HTR-8/SVneo (cell line): Measurements from ENCODE around the gene TMCO4.
"Not testable (repeated sequence)": the region's sequence is repeated elsewhere in the genome, so short reads cannot be mapped to it uniquely, and the experiment has no call there.

ENCODE experiments used
- DNase-seq: peaks from one replicate; pipeline ENCODE4 v3.0.0; 2011; ENCODE audit warnings: low spot score, mixed read lengths; ENCODE audit not compliant: insufficient read length
- FAIRE-seq: peaks from 2 replicates; lab custom pipeline; 2011; peaks lifted over from hg19 to GRCh38; lab: Jason Lieb, UNC

Gene TMCO4

GRCh38 chr1:19799230-19800075, at the start of gene TMCO4:
TSS of gene TMCO4 (minus strand) at chr1:19799916. CDS start at chr1:19780758, 19,158 bp downstream.
- no peak for FAIRE-seq
- DNase-seq, result peak; percentile 51

GRCh38 chr1:19849307-19849706, 49.6 kb upstream of the TMCO4 start:
- not testable (repeated sequence) for DNase-seq, FAIRE-seq

DNA sequence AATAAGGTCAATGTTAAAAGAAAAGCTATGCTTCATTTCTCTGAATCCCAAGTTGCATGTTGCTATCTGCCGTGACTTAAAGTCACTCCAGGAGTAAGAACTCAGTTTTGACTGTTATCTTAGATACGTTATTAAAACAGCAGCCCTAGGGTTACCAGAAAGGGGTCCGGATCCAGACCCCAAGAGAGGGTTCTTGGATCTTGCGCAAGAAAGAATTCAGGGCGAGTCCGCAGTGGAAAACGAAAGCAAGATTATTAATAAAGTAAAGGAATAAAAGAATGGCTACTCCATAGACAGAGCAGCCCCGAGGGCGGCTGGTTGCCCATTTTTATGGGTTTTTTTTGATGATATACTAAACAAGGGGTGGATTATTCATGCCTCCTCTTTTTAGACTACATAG, 47.6 kb upstream of the TMCO4 start:
- FAIRE-seq, DNase-seq: not testable (repeated sequence)

- FAIRE-seq (no peak), DNase-seq (no peak)
Observed at GRCh38 chr1:19846338-19846737, 46.6 kb upstream of the TMCO4 start.

GRCh38 chr1:19845555-19845954, 45.8 kb upstream of the TMCO4 start:
- FAIRE-seq, result no peak
- DNase-seq, result no peak

GRCh38 chr1:19844731-19845495, 45.2 kb upstream of the TMCO4 start:
- no peak for DNase-seq
- FAIRE-seq, result no peak

DNA sequence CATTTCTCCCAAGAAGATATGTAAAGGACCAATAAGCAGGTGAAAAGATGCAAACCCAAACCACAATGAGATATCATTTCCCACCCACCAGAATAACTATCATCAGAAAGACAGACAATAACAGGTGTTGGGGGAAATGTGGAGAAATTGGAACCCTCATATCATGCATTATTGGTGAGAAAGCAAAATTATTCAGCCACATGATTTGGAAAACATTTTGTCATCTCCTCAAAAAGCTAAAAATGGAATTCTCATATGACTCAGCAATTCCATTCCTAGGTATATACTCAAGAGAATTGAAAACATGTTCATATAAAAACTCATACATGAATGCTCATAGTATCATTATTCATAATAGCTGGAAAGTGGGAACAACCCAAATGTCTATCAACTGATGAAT, 40.5 kb upstream of the TMCO4 start:
- no peak for FAIRE-seq
- no peak for DNase-seq

DNA sequence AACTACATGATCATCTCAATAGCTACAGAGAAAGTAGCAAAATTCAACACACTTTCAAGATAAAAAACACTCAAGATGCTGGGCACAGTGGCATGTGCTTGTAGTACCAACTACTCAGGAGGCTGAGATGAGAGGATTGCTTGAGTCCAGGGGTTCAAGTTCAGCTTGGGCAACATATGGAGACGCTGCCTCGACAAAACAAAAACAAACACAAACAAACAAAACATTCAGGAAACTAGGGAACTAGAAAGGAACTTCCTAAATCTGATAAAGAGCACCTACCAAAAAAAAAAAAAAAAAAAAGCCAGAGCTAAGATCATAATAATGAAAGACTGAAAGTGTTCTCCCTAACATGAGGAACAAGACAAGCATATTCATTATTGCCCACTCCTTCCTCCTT, 38.1 kb upstream of the TMCO4 start:
- no peak for DNase-seq
- no peak for FAIRE-seq

GRCh38 chr1:19835578-19835977, 35.9 kb upstream of the TMCO4 start:
- FAIRE-seq, result no peak
- no peak for DNase-seq

DNA sequence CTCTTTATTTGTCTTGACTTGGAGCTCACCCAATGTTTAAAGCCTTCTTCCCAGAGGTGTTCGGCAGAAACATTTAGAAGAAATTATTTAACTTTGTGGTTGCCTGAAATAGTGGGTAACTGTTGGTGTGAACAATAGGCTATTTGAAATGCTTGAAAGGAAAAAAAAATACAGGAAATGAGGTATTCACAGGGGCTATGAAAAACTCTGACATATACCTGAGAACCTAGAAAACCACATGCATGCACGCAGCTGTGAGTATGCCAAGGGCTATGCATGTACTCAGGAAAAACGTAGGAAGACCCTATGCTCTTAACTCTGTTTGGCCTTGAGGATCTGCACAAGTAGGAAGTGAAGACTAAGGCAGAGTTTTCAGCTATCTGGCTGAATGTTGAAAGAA, 31.7 kb upstream of the TMCO4 start:
- FAIRE-seq, result no peak
- no peak for DNase-seq

- no peak for FAIRE-seq
Observed at GRCh38 chr1:19828546-19828945, 28.8 kb upstream of the TMCO4 start.

GRCh38 chr1:19825298-19825697, 25.6 kb upstream of the TMCO4 start:
- DNase-seq (peak; percentile 15), FAIRE-seq (no peak)

More at GRCh38 chr1:19828546-19828945, 28.8 kb upstream of the TMCO4 start:
- DNase-seq, result no peak

DNA sequence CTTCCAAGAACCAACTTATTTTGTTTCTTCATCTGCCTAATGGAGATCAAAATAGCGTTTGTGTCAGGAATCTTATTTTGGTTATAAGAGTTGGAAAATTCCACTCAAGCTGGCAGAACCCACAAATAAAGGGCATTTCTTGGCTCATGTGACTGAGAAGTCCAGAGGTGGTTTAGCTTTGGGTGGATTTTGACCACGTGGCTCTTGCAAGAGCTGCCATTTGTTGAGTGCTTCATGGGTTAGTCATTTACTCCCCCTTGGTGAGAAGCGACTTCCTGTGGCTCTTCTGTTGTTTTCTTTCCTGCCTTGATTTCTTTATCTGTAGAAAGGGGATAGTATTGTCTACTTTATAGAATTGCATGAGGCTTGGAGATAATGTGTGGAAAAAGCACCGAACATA, 24.8 kb upstream of the TMCO4 start:
- DNase-seq (no peak), FAIRE-seq (no peak)

DNA sequence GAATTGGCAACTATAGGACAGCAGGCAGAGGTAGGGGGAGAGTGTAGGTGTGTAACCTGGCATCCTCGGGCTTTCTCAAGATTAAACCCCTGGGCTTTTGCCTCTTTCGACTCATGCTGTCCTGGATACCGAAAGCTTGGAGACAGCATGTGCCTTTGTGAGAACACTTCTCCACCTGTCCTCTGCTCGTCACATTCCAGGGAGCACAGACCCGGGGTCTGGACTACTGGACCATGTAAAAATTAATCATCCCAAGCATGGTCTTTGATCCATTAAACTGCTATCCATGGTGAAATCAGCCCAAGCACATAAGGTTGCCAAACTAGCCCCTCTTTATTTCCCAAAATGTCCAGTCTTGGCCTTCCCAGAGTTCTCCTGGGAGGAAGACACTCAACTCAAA, 24.3 kb upstream of the TMCO4 start:
- no peak for FAIRE-seq
- no peak for DNase-seq

DNA sequence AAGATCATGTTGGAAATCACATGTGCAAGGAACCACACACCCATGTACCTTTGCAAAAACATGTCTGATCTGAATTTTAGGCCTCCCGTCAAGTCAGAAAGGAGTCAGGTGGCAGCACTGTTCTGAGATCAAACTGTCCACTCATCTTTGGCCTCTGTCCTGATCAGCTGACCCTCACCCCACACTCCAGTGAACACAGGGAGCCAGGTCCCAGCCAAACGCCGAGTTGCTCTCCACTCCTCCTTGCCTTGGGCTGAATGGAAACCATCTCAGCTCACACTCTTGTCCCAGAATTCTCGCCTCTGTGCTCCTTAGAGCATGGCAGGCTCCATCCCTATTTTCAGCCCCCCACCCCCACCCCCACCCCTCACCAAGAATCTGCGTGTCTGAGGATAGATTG, 20.0 kb upstream of the TMCO4 start:
- no peak for DNase-seq

GRCh38 chr1:19818324-19818723, 18.6 kb upstream of the TMCO4 start:
- FAIRE-seq (no peak), DNase-seq (no peak)

More for the DNA sequence above, 20.0 kb upstream of the TMCO4 start:
- FAIRE-seq, result no peak

DNA sequence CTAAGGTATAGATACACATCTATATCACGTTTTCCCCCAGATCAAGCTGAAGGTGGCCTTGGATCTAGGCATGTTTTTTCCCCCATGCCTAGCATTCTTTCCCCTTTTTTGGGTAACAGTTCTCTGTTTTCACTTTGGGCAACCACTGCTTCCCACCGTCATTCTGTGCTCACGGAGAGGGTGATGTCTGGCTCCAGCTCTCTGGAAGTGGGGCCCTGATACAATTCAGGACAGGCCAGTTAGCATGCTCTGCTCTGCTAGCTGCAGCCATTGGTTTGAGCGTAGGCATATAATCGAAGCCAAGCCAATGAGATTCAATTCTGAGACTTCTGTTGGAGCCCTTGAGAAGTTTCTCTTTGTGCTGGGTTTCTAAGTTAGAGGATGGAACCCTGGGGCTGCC, 17.4 kb upstream of the TMCO4 start:
- no peak for DNase-seq
- no peak for FAIRE-seq

DNA sequence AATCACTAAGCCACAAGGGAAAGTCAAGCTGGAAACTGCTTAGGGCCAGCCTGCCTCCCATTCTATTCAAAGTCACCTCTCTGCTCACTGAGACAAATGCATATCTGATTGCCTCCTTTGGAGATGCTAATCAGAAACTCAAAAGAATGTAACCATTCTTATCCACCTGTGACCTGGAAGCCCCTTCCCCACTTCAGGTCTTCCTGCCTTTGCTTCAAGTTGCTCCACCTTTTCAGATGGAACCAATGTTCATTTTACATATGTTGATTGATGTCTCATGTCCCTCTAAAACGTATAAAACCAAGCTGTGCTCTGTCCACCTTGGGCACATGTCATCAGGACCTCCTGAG, 17.0 kb upstream of the TMCO4 start:
- FAIRE-seq, DNase-seq: not testable (repeated sequence)

DNA sequence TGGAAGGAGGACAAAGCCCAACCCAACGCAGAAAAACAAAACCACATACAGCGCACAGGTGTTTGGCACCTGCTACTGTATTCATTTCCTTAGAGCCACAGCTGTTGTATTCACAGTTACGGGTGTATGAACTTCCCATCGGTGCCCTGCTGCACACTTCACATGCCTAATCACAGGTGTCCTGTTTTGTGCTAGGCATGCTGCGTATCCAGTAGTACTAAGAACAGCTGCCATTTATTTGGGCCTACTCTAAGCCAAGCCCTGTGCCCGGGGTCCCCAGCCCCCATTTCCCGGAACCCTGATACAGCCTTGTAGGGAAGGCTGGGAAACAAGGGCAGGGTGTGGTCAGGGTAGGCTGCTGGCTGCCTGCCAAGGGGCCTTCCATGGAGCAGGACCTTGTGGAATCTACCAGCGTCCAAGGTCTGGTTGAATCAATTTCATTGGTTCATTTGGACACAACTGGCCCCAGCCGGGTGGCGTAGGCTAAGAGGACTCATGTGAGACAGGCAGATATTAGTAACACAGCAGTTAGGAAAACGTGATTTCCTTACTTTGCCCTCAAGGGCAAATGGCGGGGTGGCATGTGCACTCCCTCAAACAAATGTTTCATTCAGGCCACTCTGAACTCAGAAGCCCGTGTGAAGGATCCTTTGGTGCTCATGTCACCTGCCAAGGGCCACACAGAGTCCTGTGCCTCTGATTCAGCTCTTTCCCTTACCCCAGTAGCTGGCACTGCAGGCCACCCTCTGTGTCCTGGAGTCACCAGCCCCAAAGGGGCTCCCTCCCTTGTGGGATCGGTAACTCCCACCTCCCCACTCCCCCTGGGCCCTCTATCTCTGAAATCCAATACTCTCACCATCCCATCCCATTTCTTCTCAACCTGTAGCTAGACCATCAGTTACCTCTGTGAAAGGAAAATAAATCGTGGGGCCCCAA, 16.4 kb upstream of the TMCO4 start:
- FAIRE-seq, result no peak
- DNase-seq, result no peak
